ENCODE data around the gene ZFP36L2. TPM values are rescaled to one million over a fixed set of nuclear protein-coding genes. Genes with fewer than 3 reads are reported as not detected.

Gene ZFP36L2
- total RNA-seq, 1 experiment from 2014 or later: 10.6 TPM

DNA sequence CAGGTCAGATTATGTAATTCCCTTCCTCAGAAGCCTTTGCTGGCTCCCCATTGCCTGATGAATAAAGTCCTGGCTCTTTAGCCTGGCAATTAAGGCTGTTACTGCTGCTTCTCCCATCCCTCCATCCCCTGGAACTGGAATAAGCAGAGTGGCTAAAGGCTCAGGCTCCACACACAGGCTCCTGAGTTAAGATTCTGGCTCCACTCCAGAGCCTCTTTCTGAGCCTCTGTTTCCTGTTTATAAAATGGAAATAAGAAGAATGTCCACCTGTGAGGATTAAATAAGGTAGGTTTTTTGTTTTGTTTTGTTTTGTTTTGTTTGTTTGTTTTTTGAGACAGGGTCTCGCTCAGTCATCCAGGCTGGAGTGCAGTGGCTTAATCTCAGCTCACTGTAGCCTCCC lies 50.0 kb downstream of the ZFP36L2 start:
- Histone ChIP-seq H3K4me2 (ENCODE audit: low read depth, low read length, poor library complexity, severe bottlenecking) (no peak overlapping the region), H3K4me1 (ENCODE audit: low read length) (peaks cover 4% of the 10 kb centered on the region), H2AFZ (ENCODE audit: low read length) (no peak overlapping the region), H4K20me1 (ENCODE audit: insufficient read depth, low read depth, low read length) (no peaks in the 10 kb centered on the region), H3K9me3 (ENCODE audit: low read length) (no peaks in the 10 kb centered on the region), H3K79me2 (ENCODE audit: low read length) (no peaks in the 10 kb centered on the region), H3K36me3 (ENCODE audit: insufficient read depth, low read length) (no peaks in the 10 kb centered on the region), H3K27me3 (ENCODE audit: low read length) (no peaks in the 10 kb centered on the region), H3K4me3 (ENCODE audit: low read length) (no peak overlapping the region), H3K27ac (ENCODE audit: low read length) (no peak overlapping the region), H3K9me2 (replicated peaks; ENCODE audit: insufficient read depth, low read length) (no peaks in the 10 kb centered on the region), H3K9ac (ENCODE audit: low read length) (no peak overlapping the region)
- no peak for DNase-seq

- no peak for DNase-seq
- Histone ChIP-seq H2AFZ (ENCODE audit: low read length) (no peak overlapping the region), H3K9ac (ENCODE audit: low read length) (no peak overlapping the region), H3K36me3 (ENCODE audit: insufficient read depth, low read length) (no peaks in the 10 kb centered on the region), H3K4me2 (ENCODE audit: low read depth, low read length, poor library complexity, severe bottlenecking) (no peak overlapping the region), H3K27ac (ENCODE audit: low read length) (no peak overlapping the region), H3K27me3 (ENCODE audit: low read length) (no peaks in the 10 kb centered on the region), H3K4me1 (ENCODE audit: low read length) (peaks cover 4% of the 10 kb centered on the region), H3K4me3 (ENCODE audit: low read length) (no peak overlapping the region), H3K9me3 (ENCODE audit: low read length) (no peaks in the 10 kb centered on the region), H3K79me2 (ENCODE audit: low read length) (no peaks in the 10 kb centered on the region), H4K20me1 (ENCODE audit: insufficient read depth, low read depth, low read length) (no peaks in the 10 kb centered on the region), H3K9me2 (replicated peaks; ENCODE audit: insufficient read depth, low read length) (no peaks in the 10 kb centered on the region)
These were observed 50.5 kb downstream of the ZFP36L2 start for GRCh38 chr2:43175876-43176275.

DNA sequence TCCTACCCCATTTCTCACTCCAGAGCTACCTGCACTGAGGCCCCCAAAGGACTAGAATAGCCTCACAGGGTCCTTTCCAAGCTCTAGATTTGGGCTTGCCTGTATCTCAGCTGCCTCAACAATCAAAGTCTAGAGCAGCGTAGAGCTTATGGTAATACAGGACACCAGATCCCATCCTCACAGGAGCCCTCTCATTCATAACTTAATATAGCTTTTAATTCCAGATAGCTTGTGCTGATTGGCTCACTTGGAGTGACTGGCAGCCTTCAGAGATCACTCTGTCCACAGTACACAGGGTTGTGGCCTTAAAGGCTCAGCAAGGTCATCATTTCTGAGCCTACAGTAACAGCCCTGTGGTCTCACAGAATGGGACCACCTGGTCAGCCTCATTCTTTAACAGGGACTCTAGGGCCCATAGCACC lies 51.4 kb downstream of the ZFP36L2 start:
- no peak overlapping the region for H3K4me3 ChIP-seq (ENCODE audit: low read length)
- no peaks in the 10 kb centered on the region for H3K27me3 ChIP-seq (ENCODE audit: low read length)
- no peaks in the 10 kb centered on the region for H3K9me3 ChIP-seq (ENCODE audit: low read length)
- no peak overlapping the region for H3K27ac ChIP-seq (ENCODE audit: low read length)
- H2AFZ ChIP-seq (ENCODE audit: low read length): no peak overlapping the region
- H3K9me2 ChIP-seq (replicated peaks; ENCODE audit: insufficient read depth, low read length): no peaks in the 10 kb centered on the region
- no peaks in the 10 kb centered on the region for H4K20me1 ChIP-seq (ENCODE audit: insufficient read depth, low read depth, low read length)
- H3K9ac ChIP-seq (ENCODE audit: low read length): no peak overlapping the region
- peaks cover 4% of the 10 kb centered on the region for H3K4me1 ChIP-seq (ENCODE audit: low read length)
- H3K36me3 ChIP-seq (ENCODE audit: insufficient read depth, low read length): no peaks in the 10 kb centered on the region
- H3K79me2 ChIP-seq (ENCODE audit: low read length): no peaks in the 10 kb centered on the region
- DNase-seq: no peak
- H3K4me2 ChIP-seq (ENCODE audit: low read depth, low read length, poor library complexity, severe bottlenecking): no peak overlapping the region

- H3K79me2 ChIP-seq (ENCODE audit: low read length): no peaks in the 10 kb centered on the region
- no peaks in the 10 kb centered on the region for H3K36me3 ChIP-seq (ENCODE audit: insufficient read depth, low read length)
- H3K9ac ChIP-seq (ENCODE audit: low read length): no peak overlapping the region
- no peak overlapping the region for H3K4me3 ChIP-seq (ENCODE audit: low read length)
- H3K27ac ChIP-seq (ENCODE audit: low read length): no peak overlapping the region
- no peak overlapping the region for H3K4me2 ChIP-seq (ENCODE audit: low read depth, low read length, poor library complexity, severe bottlenecking)
- peaks cover 8% of the 10 kb centered on the region for H3K4me1 ChIP-seq (ENCODE audit: low read length)
- no peaks in the 10 kb centered on the region for H3K9me3 ChIP-seq (ENCODE audit: low read length)
- H4K20me1 ChIP-seq (ENCODE audit: insufficient read depth, low read depth, low read length): no peaks in the 10 kb centered on the region
- H3K27me3 ChIP-seq (ENCODE audit: low read length): no peaks in the 10 kb centered on the region
- H2AFZ ChIP-seq (ENCODE audit: low read length): no peak overlapping the region
- DNase-seq: no peak
- H3K9me2 ChIP-seq (replicated peaks; ENCODE audit: insufficient read depth, low read length): no peaks in the 10 kb centered on the region
These were observed 52.0 kb downstream of the ZFP36L2 start for GRCh38 chr2:43174368-43174916.

Measured in Karpas-422 (cell line).